DOHH2 (cell line): Measurements from ENCODE around the gene SLC9A9.

ENCODE experiments used
- H3F3A ChIP-seq: fragments of 200-600 bp; sonication (generic), shearing (Covaris generic); 2 replicates; pipeline ENCODE4 v1.6.0; 2016; ENCODE audit warnings: antibody characterized with exemption, mild to moderate bottlenecking; ENCODE audit not compliant: control insufficient read depth, insufficient read depth
- H3K27ac ChIP-seq: fragments of 200-600 bp; sonication (generic); 2 replicates; pipeline ENCODE4 v1.5.1; 2014; ENCODE audit warnings: low read depth, mild to moderate bottlenecking, low read length, moderate library complexity
- H3K27me3 ChIP-seq: fragments of 200-600 bp; sonication (generic); 2 replicates; pipeline ENCODE4 v1.6.1; 2014; ENCODE audit warnings: mild to moderate bottlenecking, low read length, mixed read lengths; ENCODE audit not compliant: control insufficient read depth
- H3K36me3 ChIP-seq: fragments of 200-600 bp; sonication (generic); 2 replicates; pipeline ENCODE4 v1.6.1; 2014; ENCODE audit warnings: mild to moderate bottlenecking, low read length, moderate library complexity, mixed read lengths; ENCODE audit not compliant: control insufficient read depth
- H3K4me1 ChIP-seq: fragments of 200-600 bp; sonication (generic); 2 replicates; pipeline ENCODE4 v1.6.1; 2014; ENCODE audit warnings: mild to moderate bottlenecking, low read length, mixed read lengths; ENCODE audit not compliant: control insufficient read depth
- H3K4me2 ChIP-seq: fragments of 200-600 bp; sonication (generic); 2 replicates; pipeline ENCODE4 v1.6.0; 2014; ENCODE audit warnings: mild to moderate bottlenecking, low read length, moderate library complexity
- H3K4me3 ChIP-seq: fragments of 200-600 bp; sonication (generic); 2 replicates; pipeline ENCODE4 v1.5.1; 2014; ENCODE audit warnings: mild to moderate bottlenecking, low read length, mixed read lengths
- H3K79me2 ChIP-seq: fragments of 200-600 bp; sonication (generic); 2 replicates; pipeline ENCODE4 v1.6.1; 2014; ENCODE audit warnings: mild to moderate bottlenecking, low read length, mixed read lengths; ENCODE audit not compliant: control insufficient read depth
- H3K9me2 ChIP-seq: fragments of 200-600 bp; sonication (generic); replicated peaks from 2 replicates; pipeline ENCODE4 v1.6.1; 2014; ENCODE audit warnings: mild to moderate bottlenecking, low read length, mixed read lengths; ENCODE audit not compliant: control insufficient read depth
- H3K9me3 ChIP-seq: fragments of 200-600 bp; sonication (generic); 2 replicates; pipeline ENCODE4 v1.6.1; 2014; ENCODE audit warnings: antibody characterized with exemption, low read length, mixed read lengths; ENCODE audit not compliant: control insufficient read depth, insufficient read depth
- H4K20me1 ChIP-seq: fragments of 200-600 bp; sonication (generic); 2 replicates; pipeline ENCODE4 v1.6.0; 2014; ENCODE audit warnings: low read depth, mild to moderate bottlenecking, antibody characterized with exemption, low read length, moderate library complexity; ENCODE audit not compliant: control insufficient read depth, insufficient read depth
- EZH2phosphoT487 ChIP-seq: fragments of 200-600 bp; sonication (generic); IDR thresholded peaks from 2 replicates; pipeline ENCODE4 v1.6.1; 2017; ENCODE audit warnings: borderline replicate concordance, mild to moderate bottlenecking, antibody characterized with exemption, low read length, moderate library complexity, mixed read lengths
- TF ChIP-seq, protein P1 (sequence below): fragments of 200-600 bp; sonication (generic); IDR thresholded peaks from one replicate; pipeline ENCODE4 v1.5.1; 2014; ENCODE audit warnings: antibody characterized with exemption, mild to moderate bottlenecking, low read depth, low read length; ENCODE audit not compliant: poor library complexity, severe bottlenecking

The SLC9A9 gene

DNA sequence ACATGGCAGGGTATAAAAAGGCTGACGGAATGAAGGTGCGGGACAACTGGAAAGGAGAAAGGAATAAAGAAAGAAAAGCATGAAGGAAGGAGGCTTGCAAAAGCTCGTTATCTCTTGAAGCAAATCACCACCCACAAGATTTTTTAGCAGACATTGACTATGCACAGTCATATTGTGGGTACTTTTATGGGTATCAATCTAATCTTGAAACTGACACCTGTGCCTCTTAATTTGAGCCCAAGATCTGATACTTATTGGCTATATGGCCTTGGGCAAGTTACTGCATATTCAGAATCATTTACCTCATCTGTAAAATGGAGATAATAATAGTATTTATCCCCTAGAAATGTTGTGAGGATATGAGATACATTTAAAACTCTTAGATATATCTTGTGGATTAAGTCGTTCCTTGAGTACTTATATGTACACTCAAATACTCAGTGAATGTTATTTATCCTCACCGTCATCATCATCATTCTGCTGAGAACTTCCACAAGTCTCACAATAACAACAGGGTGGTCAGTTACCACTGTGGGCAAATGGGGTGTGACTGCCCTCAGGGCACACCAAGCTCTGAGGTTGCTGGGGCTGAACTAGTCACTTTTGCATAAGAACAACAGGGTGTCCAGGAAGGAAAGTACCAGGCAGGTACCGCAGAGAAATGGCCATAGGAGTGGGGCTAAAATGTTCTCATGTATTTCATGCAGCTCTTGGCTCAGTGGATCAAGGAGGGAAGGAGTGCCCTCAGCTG, 266.1 kb downstream of the SLC9A9 start:
- Histone ChIP-seq H3K4me2 (no peak overlapping the region), H3K4me1 (no peaks in the 10 kb centered on the region), H3K79me2 (no peaks in the 10 kb centered on the region), H3K9me2 (no peaks in the 10 kb centered on the region), H3K9me3 (no peaks in the 10 kb centered on the region), H3K36me3 (no peaks in the 10 kb centered on the region), H3K27me3 (peaks cover 18% of the 10 kb centered on the region), H4K20me1 (no peaks in the 10 kb centered on the region), H3K27ac (no peak overlapping the region), H3F3A (no peaks in the 10 kb centered on the region), H3K4me3 (no peak overlapping the region)
- TF ChIP-seq, protein P1, sequence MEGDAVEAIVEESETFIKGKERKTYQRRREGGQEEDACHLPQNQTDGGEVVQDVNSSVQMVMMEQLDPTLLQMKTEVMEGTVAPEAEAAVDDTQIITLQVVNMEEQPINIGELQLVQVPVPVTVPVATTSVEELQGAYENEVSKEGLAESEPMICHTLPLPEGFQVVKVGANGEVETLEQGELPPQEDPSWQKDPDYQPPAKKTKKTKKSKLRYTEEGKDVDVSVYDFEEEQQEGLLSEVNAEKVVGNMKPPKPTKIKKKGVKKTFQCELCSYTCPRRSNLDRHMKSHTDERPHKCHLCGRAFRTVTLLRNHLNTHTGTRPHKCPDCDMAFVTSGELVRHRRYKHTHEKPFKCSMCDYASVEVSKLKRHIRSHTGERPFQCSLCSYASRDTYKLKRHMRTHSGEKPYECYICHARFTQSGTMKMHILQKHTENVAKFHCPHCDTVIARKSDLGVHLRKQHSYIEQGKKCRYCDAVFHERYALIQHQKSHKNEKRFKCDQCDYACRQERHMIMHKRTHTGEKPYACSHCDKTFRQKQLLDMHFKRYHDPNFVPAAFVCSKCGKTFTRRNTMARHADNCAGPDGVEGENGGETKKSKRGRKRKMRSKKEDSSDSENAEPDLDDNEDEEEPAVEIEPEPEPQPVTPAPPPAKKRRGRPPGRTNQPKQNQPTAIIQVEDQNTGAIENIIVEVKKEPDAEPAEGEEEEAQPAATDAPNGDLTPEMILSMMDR, result no peak
- no peak for TF ChIP-seq EZH2phosphoT487

GRCh38 chr3:143578810-143579435, 269.3 kb downstream of the SLC9A9 start:
- Histone ChIP-seq H3K4me3 (no peak overlapping the region), H3F3A (no peaks in the 10 kb centered on the region), H3K9me3 (no peaks in the 10 kb centered on the region), H4K20me1 (no peaks in the 10 kb centered on the region), H3K4me1 (no peaks in the 10 kb centered on the region), H3K36me3 (no peaks in the 10 kb centered on the region), H3K27me3 (peaks cover 18% of the 10 kb centered on the region), H3K4me2 (no peak overlapping the region), H3K79me2 (no peaks in the 10 kb centered on the region), H3K27ac (no peak overlapping the region), H3K9me2 (no peaks in the 10 kb centered on the region)
- TF ChIP-seq, protein P1, result no peak
- no peak for TF ChIP-seq EZH2phosphoT487

DNA sequence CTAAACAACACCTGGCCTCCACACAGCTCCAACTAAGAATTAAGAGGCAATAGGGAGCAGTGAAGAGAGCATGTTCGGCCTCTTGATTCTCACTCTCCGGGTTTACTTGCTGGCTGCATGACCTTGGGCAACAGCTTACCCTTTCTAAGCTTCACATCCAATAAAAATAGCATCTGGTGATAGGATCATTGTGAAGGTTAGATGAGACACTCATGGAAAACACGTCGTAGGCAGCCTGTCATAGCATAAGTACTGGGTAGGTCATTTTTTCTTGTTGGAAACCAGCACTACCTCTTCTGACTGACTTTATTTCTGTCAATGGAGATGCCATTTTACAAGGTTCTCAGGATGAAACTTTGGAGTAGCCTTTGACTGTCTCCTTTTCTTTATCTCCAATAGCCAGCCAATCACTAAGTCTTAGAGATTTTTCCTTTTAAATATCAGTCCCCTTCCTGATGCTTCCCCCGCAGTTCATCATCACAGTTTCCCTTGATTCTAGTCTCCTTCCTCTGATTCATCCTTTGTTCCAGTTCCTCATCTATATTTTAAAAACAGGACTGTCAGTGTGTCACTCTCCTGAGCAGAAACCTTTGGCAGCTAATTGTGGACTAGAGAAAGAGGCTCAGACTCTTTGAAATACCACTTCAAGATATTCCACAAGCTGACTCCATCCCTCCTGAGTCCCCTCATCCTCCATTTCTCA, 271.5 kb downstream of the SLC9A9 start:
- TF ChIP-seq, protein P1, result no peak
- no peak for TF ChIP-seq EZH2phosphoT487

More for the DNA sequence above, 271.5 kb downstream of the SLC9A9 start:
- H3K4me2 ChIP-seq, result no peak overlapping the region
- H3K9me2 ChIP-seq, result no peaks in the 10 kb centered on the region
- peaks cover 5% of the 10 kb centered on the region; the same call in 1 of the 2 replicates for H3K27me3 ChIP-seq
- H3K4me3 ChIP-seq, result no peak overlapping the region
- no peaks in the 10 kb centered on the region for H3F3A ChIP-seq
- H3K4me1 ChIP-seq, result no peaks in the 10 kb centered on the region
- H3K79me2 ChIP-seq, result no peaks in the 10 kb centered on the region
- no peaks in the 10 kb centered on the region for H3K36me3 ChIP-seq
- no peak overlapping the region for H3K27ac ChIP-seq
- no peaks in the 10 kb centered on the region for H4K20me1 ChIP-seq
- H3K9me3 ChIP-seq, result no peaks in the 10 kb centered on the region
